22Rv1 (cell line): ENCODE measurements around the gene CYLD.

Source experiments
- ZFX ChIP-seq: fragments of 450-650 bp; IDR thresholded peaks from 2 replicates; pipeline ENCODE4 v1.6.1; 2017; ENCODE audit warnings: antibody characterized with exemption, borderline replicate concordance
- TF ChIP-seq, protein P1 (sequence below): fragments of 450-650 bp; IDR thresholded peaks from 2 replicates; pipeline ENCODE4 v1.5.1; 2017; ENCODE audit warnings: mild to moderate bottlenecking

DNA sequence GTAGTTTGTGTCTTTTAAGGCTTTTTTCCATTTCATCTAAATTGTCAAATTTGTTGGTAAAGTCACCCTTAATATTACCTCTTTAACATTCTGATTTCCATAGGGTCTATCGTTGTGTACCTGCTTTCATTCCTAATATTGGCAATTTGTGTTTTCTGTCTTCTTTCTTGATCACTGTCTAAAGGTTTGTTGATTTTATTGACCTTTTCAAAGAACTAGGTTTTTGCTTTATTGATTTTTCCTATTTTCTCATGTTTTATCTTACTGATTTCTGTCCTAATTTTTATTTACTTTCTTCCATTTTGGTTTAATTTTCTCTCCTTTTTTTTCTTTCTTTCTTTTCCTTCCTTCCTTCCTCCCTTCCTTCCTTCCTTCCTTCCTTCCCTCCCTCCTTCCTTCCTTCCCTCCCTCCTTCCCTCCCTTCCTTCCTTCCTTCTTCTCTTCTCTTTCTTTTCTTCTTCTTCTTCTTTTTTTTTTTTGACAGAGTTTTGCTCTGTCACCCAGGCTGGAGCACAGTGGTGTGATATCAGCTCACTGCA lies 86.3 kb downstream of the CYLD start:
- no peak for TF ChIP-seq ZFX
- TF ChIP-seq, protein P1, sequence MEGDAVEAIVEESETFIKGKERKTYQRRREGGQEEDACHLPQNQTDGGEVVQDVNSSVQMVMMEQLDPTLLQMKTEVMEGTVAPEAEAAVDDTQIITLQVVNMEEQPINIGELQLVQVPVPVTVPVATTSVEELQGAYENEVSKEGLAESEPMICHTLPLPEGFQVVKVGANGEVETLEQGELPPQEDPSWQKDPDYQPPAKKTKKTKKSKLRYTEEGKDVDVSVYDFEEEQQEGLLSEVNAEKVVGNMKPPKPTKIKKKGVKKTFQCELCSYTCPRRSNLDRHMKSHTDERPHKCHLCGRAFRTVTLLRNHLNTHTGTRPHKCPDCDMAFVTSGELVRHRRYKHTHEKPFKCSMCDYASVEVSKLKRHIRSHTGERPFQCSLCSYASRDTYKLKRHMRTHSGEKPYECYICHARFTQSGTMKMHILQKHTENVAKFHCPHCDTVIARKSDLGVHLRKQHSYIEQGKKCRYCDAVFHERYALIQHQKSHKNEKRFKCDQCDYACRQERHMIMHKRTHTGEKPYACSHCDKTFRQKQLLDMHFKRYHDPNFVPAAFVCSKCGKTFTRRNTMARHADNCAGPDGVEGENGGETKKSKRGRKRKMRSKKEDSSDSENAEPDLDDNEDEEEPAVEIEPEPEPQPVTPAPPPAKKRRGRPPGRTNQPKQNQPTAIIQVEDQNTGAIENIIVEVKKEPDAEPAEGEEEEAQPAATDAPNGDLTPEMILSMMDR = no peak
